ENCODE results near the gene DOHH.

DOHH gene

GRCh38 chr19:3479834-3480215, 20.6 kb downstream of the DOHH start:
- H3K4me3 ChIP-seq (ENCODE audit: low read depth, low read length): no peak overlapping the region
- ChIA-PET CTCF (interaction anchor here (0.6 to 9.4 kb wide), 4 partner anchors 9 to 156 kb away, joined by 3 to 62 read pairs (median 4); no protein-coding TSS in a partner anchor), POLR2A (interaction anchor here (0.6 to 0.9 kb wide), 4 partner anchors 11 to 203 kb away, joined by 3 to 6 read pairs (median 4); no protein-coding TSS in a partner anchor)
- no peaks in the 10 kb centered on the region for H3K36me3 ChIP-seq (ENCODE audit: control insufficient read depth in 2 of 2, insufficient read depth in 1 of 2, low read length in 2 of 2)
- TF ChIP-seq GLIS1 (tag by site-specific recombination; IDR thresholded peaks at IDR 0.05): peak; percentile 29; the same call in 1 of the 2 replicates
- no peak for TF ChIP-seq ZFHX2 (tag by site-specific recombination; conservative IDR thresholded peaks at IDR 0.05)
- TF ChIP-seq ZFP69B (tag by site-specific recombination; IDR thresholded peaks at IDR 0.05): 0 out of 2 replicates have a peak, but pooled peaks have one; percentile 10
- no peaks in the 10 kb centered on the region for H3K4me1 ChIP-seq (ENCODE audit: control insufficient read depth, insufficient read depth, low read length)
- H3K27ac ChIP-seq (ENCODE audit: extremely low read depth, low read depth, low read length): no peak overlapping the region
- H3K9me3 ChIP-seq (ENCODE audit: control insufficient read depth, insufficient read depth, low read depth, low read length): no peaks in the 10 kb centered on the region

- POLR2A ChIA-PET: interaction anchor here (0.6 to 0.9 kb wide), 5 partner anchors 12 to 246 kb away, joined by 3 to 7 read pairs (median 3); partner anchors contain the start of gene DOHH
Observed at GRCh38 chr19:3479177-3479833, 21.2 kb downstream of the DOHH start.

GRCh38 chr19:3478409-3479176, 21.9 kb downstream of the DOHH start:
- no peaks in the 10 kb centered on the region for H3K9me3 ChIP-seq (ENCODE audit: control insufficient read depth, insufficient read depth, low read depth, low read length)
- no peak overlapping the region for H3K27ac ChIP-seq (ENCODE audit: extremely low read depth, low read depth, low read length)
- H3K36me3 ChIP-seq (ENCODE audit: control insufficient read depth in 2 of 2, insufficient read depth in 1 of 2, low read length in 2 of 2): no peaks in the 10 kb centered on the region
- TF ChIP-seq ZNF266 (tag by site-specific recombination; IDR thresholded peaks at IDR 0.05; ENCODE audit: low read depth) (no peak), ZNF600 (tag by site-specific recombination; IDR thresholded peaks at IDR 0.05) (0 out of 2 replicates have a peak, but pooled peaks have one; percentile 4), ZNF768 (tag by site-specific recombination; IDR thresholded peaks at IDR 0.05) (no peak), ZNF311 (tag by site-specific recombination; IDR thresholded peaks at IDR 0.05; ENCODE audit: borderline replicate concordance) (no peak), ZNF544 (tag by site-specific recombination; IDR thresholded peaks at IDR 0.05) (no peak), YY2 (tag by site-specific recombination; IDR thresholded peaks at IDR 0.05) (no peak), ZSCAN23 (tag by site-specific recombination; IDR thresholded peaks at IDR 0.05) (no peak), ZSCAN30 (tag by site-specific recombination; IDR thresholded peaks at IDR 0.05) (no peak)
- no peak overlapping the region for H3K4me3 ChIP-seq (ENCODE audit: low read depth, low read length)
- ChIA-PET POLR2A (interaction anchor here (0.7 to 0.9 kb wide), 3 partner anchors 22 to 245 kb away, joined by 3 to 7 read pairs (median 3); partner anchors contain the start of gene DOHH), CTCF (interaction anchor here (0.5 to 9.4 kb wide), 4 partner anchors 8 to 151 kb away, joined by 3 to 62 read pairs (median 4); no protein-coding TSS in a partner anchor)
- H3K4me1 ChIP-seq (ENCODE audit: control insufficient read depth, insufficient read depth, low read length): no peaks in the 10 kb centered on the region

More at GRCh38 chr19:3479177-3479833, 21.2 kb downstream of the DOHH start:
- Histone ChIP-seq H3K4me1 (ENCODE audit: control insufficient read depth, insufficient read depth, low read length) (no peaks in the 10 kb centered on the region), H3K4me3 (ENCODE audit: low read depth, low read length) (no peak overlapping the region), H3K36me3 (ENCODE audit: control insufficient read depth in 2 of 2, insufficient read depth in 1 of 2, low read length in 2 of 2) (no peaks in the 10 kb centered on the region), H3K9me3 (ENCODE audit: control insufficient read depth, insufficient read depth, low read depth, low read length) (no peaks in the 10 kb centered on the region), H3K27ac (ENCODE audit: extremely low read depth, low read depth, low read length) (no peak overlapping the region)
- TF ChIP-seq ZSCAN30 (tag by site-specific recombination; IDR thresholded peaks at IDR 0.05): no peak
- TF ChIP-seq OSR2 (tag by site-specific recombination; IDR thresholded peaks at IDR 0.05): no peak
- TF ChIP-seq ZNF449 (tag by site-specific recombination; IDR thresholded peaks at IDR 0.05): no peak
- no peak for TF ChIP-seq ZNF175 (tag by site-specific recombination; IDR thresholded peaks at IDR 0.05)
- TF ChIP-seq ELK4 (IDR thresholded peaks at IDR 0.05; ENCODE audit: borderline replicate concordance, low read depth, low read length): no peak
- peak; percentile 47; the same call in 1 of the 2 replicates for TF ChIP-seq SP3 (tag by site-specific recombination; IDR thresholded peaks at IDR 0.05)
- peak; percentile 61 for TF ChIP-seq SP2 (tag by site-specific recombination; IDR thresholded peaks at IDR 0.05)
- TF ChIP-seq KLF8 (tag by site-specific recombination; IDR thresholded peaks at IDR 0.05): peak; percentile 64
- TF ChIP-seq ZNF76 (tag by site-specific recombination; IDR thresholded peaks at IDR 0.05; ENCODE audit: borderline replicate concordance, low read depth): no peak
- TF ChIP-seq ZNF558 (tag by site-specific recombination; IDR thresholded peaks at IDR 0.05): no peak
- 0 out of 2 replicates have a peak, but pooled peaks have one; percentile 13 for TF ChIP-seq KLF1 (tag by site-specific recombination; IDR thresholded peaks at IDR 0.05)
- no peak for TF ChIP-seq ZNF2 (tag by site-specific recombination; IDR thresholded peaks at IDR 0.05)
- TF ChIP-seq ZNF621 (tag by site-specific recombination; IDR thresholded peaks at IDR 0.05): no peak
- no peak for TF ChIP-seq ZNF184 (tag by site-specific recombination; IDR thresholded peaks at IDR 0.05)
- CTCF ChIA-PET: interaction anchor here (0.5 to 9.4 kb wide), 5 partner anchors 8 to 156 kb away, joined by 3 to 62 read pairs (median 3); no protein-coding TSS in a partner anchor

Measured in HEK293 (cell line).